ENCODE measurements around the gene MAPK8IP3.

The MAPK8IP3 gene

GRCh38 chr16:1786242-1787055 is 80.5 kb downstream of the MAPK8IP3 start:
- Histone ChIP-seq H3K9ac (ENCODE audit: low read length) (no peak overlapping the region), H3K27ac (ENCODE audit: low read depth, low read length) (no peak overlapping the region), H3K27me3 (ENCODE audit: control insufficient read depth, insufficient read depth, low read length) (no peaks in the 10 kb centered on the region), H3K4me1 (ENCODE audit: control insufficient read depth, insufficient read depth, low read length) (peaks cover 7% of the 10 kb centered on the region), H3K4me3 (ENCODE audit: low read length) (no peak overlapping the region), H3K36me3 (ENCODE audit: control insufficient read depth, insufficient read depth, low read length) (peaks cover 7% of the 10 kb centered on the region)

GRCh38 chr16:1787056-1787321 is 81.0 kb downstream of the MAPK8IP3 start:
- H3K27ac ChIP-seq (ENCODE audit: low read depth, low read length): no peak overlapping the region
- H3K4me1 ChIP-seq (ENCODE audit: control insufficient read depth, insufficient read depth, low read length): peaks cover 5% of the 10 kb centered on the region
- peaks cover 7% of the 10 kb centered on the region for H3K36me3 ChIP-seq (ENCODE audit: control insufficient read depth, insufficient read depth, low read length)

GRCh38 chr16:1787322-1788094 is 81.5 kb downstream of the MAPK8IP3 start:
- H3K27ac ChIP-seq (ENCODE audit: low read depth, low read length): no peak overlapping the region
- no peak overlapping the region for H3K9ac ChIP-seq (ENCODE audit: low read length)
- peaks cover 5% of the 10 kb centered on the region for H3K4me1 ChIP-seq (ENCODE audit: control insufficient read depth, insufficient read depth, low read length)
- peaks cover 7% of the 10 kb centered on the region for H3K36me3 ChIP-seq (ENCODE audit: control insufficient read depth, insufficient read depth, low read length)
- H3K4me3 ChIP-seq (ENCODE audit: low read length): no peak overlapping the region
- no peaks in the 10 kb centered on the region for H3K27me3 ChIP-seq (ENCODE audit: control insufficient read depth, insufficient read depth, low read length)

More at GRCh38 chr16:1787056-1787321, 81.0 kb downstream of the MAPK8IP3 start:
- no peak overlapping the region for H3K4me3 ChIP-seq (ENCODE audit: low read length)
- H3K27me3 ChIP-seq (ENCODE audit: control insufficient read depth, insufficient read depth, low read length): no peaks in the 10 kb centered on the region
- H3K9ac ChIP-seq (ENCODE audit: low read length): no peak overlapping the region

DNA sequence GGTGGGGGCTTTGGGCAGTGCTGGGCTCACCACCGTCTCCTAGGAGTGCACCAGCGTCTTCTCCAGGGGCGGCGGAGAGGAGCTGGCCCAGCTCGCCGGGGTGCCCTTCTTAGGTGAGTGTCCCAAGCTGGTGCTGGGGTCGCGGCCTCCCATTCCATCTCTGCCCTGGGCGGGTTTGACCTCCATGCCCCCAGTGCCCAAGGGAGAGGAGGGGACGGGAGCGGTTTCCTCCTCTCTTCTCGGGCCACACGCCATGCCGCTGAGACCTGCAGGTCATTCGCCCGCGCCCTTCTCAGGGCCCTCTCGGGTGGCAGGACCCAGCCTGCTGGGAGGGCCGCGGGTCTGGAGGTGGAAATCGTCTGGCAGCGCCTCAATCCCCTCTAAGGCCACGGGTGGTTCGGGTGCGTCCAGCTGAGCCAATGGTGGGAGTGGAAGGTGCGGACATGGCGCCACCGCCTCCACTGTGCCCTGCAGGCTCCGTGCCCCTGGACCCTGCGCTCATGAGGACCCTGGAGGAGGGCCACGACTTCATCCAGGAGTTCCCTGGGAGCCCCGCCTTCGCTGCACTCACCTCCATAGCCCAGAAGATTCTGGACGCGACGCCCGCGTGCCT is 82.2 kb downstream of the MAPK8IP3 start:
- no peak overlapping the region for H3K4me3 ChIP-seq (ENCODE audit: low read length)
- no peaks in the 10 kb centered on the region for H3K27me3 ChIP-seq (ENCODE audit: control insufficient read depth, insufficient read depth, low read length)
- no peak overlapping the region for H3K27ac ChIP-seq (ENCODE audit: low read depth, low read length)
- peaks cover 5% of the 10 kb centered on the region for H3K4me1 ChIP-seq (ENCODE audit: control insufficient read depth, insufficient read depth, low read length)
- peaks cover 7% of the 10 kb centered on the region for H3K36me3 ChIP-seq (ENCODE audit: control insufficient read depth, insufficient read depth, low read length)
- H3K9ac ChIP-seq (ENCODE audit: low read length): no peak overlapping the region

DNA sequence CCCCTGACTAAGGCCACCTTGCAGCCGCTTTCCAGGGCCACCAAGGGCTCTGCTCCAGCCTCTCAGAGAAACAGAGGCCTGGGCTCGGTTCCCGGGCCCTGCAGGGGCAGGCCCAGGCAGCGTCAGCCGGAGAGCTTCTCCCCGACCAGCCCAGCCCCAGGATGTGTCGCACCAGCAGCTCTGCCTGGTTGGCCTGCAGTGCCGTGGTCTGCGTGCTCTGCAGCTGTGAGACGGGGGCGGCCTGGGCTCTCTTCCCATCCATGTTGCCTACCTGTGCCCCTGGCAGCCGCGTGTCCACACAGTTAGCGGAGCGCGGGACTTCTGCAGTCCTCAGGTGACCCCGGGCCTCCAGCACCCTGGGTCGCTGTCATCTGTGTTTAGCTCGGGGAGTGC is 82.7 kb downstream of the MAPK8IP3 start:
- no peaks in the 10 kb centered on the region for H3K27me3 ChIP-seq (ENCODE audit: control insufficient read depth, insufficient read depth, low read length)
- peaks cover 5% of the 10 kb centered on the region for H3K4me1 ChIP-seq (ENCODE audit: control insufficient read depth, insufficient read depth, low read length)
- no peak overlapping the region for H3K9ac ChIP-seq (ENCODE audit: low read length)
- peaks cover 7% of the 10 kb centered on the region for H3K36me3 ChIP-seq (ENCODE audit: control insufficient read depth, insufficient read depth, low read length)
- no peak overlapping the region for H3K4me3 ChIP-seq (ENCODE audit: low read length)
- no peak overlapping the region for H3K27ac ChIP-seq (ENCODE audit: low read depth, low read length)

GRCh38 chr16:1789643-1790045 is 83.6 kb downstream of the MAPK8IP3 start:
- no peak overlapping the region for H3K9ac ChIP-seq (ENCODE audit: low read length)
- peaks cover 7% of the 10 kb centered on the region for H3K36me3 ChIP-seq (ENCODE audit: control insufficient read depth, insufficient read depth, low read length)
- no peak overlapping the region for H3K4me3 ChIP-seq (ENCODE audit: low read length)
- H3K27ac ChIP-seq (ENCODE audit: low read depth, low read length): no peak overlapping the region
- H3K4me1 ChIP-seq (ENCODE audit: control insufficient read depth, insufficient read depth, low read length): peaks cover 2% of the 10 kb centered on the region
- no peaks in the 10 kb centered on the region for H3K27me3 ChIP-seq (ENCODE audit: control insufficient read depth, insufficient read depth, low read length)

GRCh38 chr16:1790261-1790610 is 84.2 kb downstream of the MAPK8IP3 start:
- Histone ChIP-seq H3K36me3 (ENCODE audit: control insufficient read depth, insufficient read depth, low read length) (peaks cover 6% of the 10 kb centered on the region), H3K27me3 (ENCODE audit: control insufficient read depth, insufficient read depth, low read length) (no peaks in the 10 kb centered on the region), H3K9ac (ENCODE audit: low read length) (no peak overlapping the region), H3K27ac (ENCODE audit: low read depth, low read length) (no peak overlapping the region), H3K4me1 (ENCODE audit: control insufficient read depth, insufficient read depth, low read length) (no peaks in the 10 kb centered on the region), H3K4me3 (ENCODE audit: low read length) (no peak overlapping the region)

DNA sequence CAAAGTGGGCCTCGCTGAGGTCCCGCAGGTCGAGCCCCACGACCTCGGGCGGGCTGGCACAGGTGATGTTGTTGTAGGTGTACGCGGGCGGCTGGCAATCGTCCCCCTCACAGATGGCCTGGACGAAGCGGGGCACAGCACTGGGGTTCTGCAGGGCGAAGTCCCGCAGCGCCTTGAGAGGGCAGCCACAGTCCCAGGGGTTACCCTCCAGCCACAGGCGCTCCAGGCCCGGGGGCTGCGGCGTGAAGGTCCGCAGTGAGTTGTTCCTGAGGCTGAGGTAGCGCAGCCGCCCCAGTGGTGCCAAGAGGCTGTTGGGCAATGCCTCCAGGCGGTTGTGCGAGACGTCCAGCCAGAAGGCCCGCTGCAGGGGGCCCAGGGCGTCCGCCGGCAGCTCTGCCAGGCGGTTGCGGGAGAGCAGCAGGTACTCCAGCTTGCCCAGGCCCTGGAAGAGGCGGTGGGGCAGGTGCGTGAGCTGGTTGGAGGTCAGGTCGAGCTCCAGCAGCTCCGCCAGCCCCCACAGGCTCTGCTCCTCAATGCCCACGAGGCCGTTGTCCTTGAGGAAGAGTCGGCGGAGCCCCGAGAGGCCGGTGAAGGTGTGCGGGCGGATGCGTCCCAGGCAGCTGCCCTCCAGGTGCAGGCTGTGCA is 84.7 kb downstream of the MAPK8IP3 start:
- H3K27me3 ChIP-seq (ENCODE audit: control insufficient read depth, insufficient read depth, low read length): no peaks in the 10 kb centered on the region
- no peaks in the 10 kb centered on the region for H3K4me1 ChIP-seq (ENCODE audit: control insufficient read depth, insufficient read depth, low read length)
- no peak overlapping the region for H3K4me3 ChIP-seq (ENCODE audit: low read length)
- H3K27ac ChIP-seq (ENCODE audit: low read depth, low read length): no peak overlapping the region
- no peak overlapping the region for H3K9ac ChIP-seq (ENCODE audit: low read length)
- H3K36me3 ChIP-seq (ENCODE audit: control insufficient read depth, insufficient read depth, low read length): peaks cover 4% of the 10 kb centered on the region

DNA sequence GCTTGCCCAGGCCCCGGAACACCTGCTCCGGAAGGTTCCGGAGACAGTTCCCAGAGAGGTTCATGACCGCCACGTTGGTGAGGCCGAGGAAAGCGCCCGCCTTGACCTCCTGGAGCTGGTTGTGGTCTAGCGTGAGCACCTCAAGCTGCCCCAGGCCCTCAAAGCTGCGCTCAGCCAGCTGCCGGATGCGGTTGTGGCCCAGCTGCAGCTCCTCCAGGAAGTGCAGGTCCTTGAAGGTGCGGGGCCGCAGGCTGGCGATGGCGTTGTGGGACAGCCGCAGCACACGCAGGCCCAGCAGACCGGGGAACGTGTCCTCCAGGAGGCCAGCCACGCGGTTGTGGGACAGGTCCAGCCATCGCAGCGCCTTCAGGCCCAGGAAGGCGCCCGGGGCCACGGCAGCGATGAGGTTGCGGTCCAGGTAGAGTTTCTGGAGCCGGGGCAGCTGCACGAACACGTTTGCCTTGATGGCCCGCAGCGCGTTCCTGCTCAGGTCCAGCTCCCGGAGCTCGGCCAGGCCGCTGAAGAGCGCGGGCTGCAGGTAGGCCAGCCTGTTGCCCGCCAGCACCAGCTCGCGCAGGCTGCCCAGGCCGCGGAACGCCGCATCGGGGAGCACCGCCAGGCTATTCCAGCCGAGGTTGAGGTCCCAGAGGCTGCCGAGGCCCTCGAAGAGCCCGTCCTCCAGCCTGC is 85.4 kb downstream of the MAPK8IP3 start:
- H3K9ac ChIP-seq (ENCODE audit: low read length): no peak overlapping the region

DNA sequence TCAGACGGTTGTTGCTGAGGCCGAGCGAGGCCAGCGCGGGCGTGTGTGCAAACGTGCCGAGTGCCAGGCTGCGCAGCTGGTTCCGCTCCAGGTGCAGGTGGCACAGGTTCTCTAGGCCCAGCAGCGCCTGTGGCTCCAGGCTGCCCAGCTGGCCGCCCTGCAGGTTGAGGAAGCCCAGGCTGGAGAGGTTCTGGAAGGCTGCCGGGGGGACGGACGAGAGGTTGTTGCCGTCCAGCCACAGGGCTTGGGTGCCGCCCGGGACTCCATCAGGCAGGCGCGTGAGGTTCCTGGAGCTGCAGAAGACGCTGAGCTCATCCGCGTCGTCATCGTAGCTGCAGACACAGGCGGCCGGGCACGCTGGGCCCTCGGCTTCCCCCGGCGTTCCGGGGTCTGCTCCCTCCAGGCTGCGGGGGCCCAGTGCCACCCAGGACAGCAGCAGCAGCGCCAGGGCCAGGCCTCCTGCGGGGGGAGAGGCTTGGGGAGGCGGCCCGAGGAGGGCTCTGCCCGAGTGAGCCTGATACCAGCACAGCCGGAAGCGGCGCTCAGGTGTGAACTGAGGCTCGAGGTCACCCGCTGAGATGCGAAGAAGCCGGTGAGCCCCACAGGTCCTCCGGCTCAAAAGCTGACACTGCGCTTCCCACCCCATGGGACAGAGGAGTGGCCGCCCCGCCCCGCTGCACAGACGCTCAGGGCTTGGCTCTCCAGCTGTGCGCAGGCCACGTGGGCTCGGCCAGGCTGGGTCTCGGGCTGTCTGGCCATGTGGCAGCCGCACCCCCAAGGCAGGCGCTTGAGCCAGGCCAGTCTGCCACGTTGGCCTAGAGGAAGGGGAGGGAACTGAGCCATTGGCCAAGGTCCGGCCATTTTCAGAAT is 86.2 kb downstream of the MAPK8IP3 start:
- Histone ChIP-seq H3K4me3 (ENCODE audit: low read length) (no peak overlapping the region), H3K27ac (ENCODE audit: low read depth, low read length) (no peak overlapping the region), H3K9ac (ENCODE audit: low read length) (no peak overlapping the region), H3K36me3 (ENCODE audit: control insufficient read depth, insufficient read depth, low read length) (peaks cover 4% of the 10 kb centered on the region), H3K4me1 (ENCODE audit: control insufficient read depth, insufficient read depth, low read length) (no peaks in the 10 kb centered on the region), H3K27me3 (ENCODE audit: control insufficient read depth, insufficient read depth, low read length) (no peaks in the 10 kb centered on the region)

More for the DNA sequence above, 85.4 kb downstream of the MAPK8IP3 start:
- H3K4me1 ChIP-seq (ENCODE audit: control insufficient read depth, insufficient read depth, low read length): no peaks in the 10 kb centered on the region
- H3K27ac ChIP-seq (ENCODE audit: low read depth, low read length): no peak overlapping the region
- no peaks in the 10 kb centered on the region for H3K27me3 ChIP-seq (ENCODE audit: control insufficient read depth, insufficient read depth, low read length)
- no peak overlapping the region for H3K4me3 ChIP-seq (ENCODE audit: low read length)
- peaks cover 4% of the 10 kb centered on the region for H3K36me3 ChIP-seq (ENCODE audit: control insufficient read depth, insufficient read depth, low read length)

DNA sequence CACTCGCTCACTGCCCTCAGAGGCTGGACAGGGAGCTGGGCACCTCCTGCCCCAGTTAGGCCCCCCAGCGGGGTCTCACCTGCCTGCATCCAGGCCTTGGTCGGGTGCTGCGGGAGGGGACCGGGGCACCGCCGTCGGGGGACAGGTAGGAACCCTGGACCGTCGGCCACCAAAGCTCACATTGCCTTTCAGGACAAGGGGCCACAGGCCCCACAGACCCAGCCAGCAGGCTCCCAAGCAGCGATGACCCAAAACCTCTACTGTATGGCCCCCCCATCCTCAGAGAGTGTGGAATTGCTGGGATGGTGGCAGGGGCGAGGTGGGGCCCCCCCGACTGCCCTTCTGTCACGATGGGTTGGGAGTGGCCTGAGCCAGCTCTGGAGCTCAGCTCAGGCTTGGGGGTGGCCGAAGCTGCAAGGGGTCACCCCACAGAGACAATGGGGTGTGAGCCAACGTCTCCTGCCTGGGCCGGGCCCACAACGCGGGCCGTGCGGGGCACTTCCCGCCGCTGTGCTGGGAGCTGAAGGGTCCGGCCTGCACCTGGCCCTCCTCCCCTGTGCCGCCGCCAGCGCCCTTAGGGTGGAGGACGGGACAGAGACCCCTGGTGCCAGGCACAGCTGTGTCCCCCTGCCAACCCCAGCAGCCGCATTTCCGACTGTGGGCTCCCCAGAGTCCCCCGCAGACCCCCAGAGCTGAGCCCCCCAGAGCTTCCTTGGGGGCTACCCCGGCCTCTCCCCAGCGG is 87.0 kb downstream of the MAPK8IP3 start:
- Histone ChIP-seq H3K36me3 (ENCODE audit: control insufficient read depth, insufficient read depth, low read length) (peaks cover 4% of the 10 kb centered on the region), H3K9ac (ENCODE audit: low read length) (no peak overlapping the region), H3K4me1 (ENCODE audit: control insufficient read depth, insufficient read depth, low read length) (no peaks in the 10 kb centered on the region), H3K27ac (ENCODE audit: low read depth, low read length) (no peak overlapping the region), H3K4me3 (ENCODE audit: low read length) (no peak overlapping the region), H3K27me3 (ENCODE audit: control insufficient read depth, insufficient read depth, low read length) (no peaks in the 10 kb centered on the region)

All from rectal smooth muscle tissue (tissue), 1 donor.